ENCODE results near the gene CD80. TPM values are rescaled to one million over a fixed set of nuclear protein-coding genes. Genes with fewer than 3 reads are reported as not detected.
A peak's percentile ranks its signal among the peaks of the same experiment; 100 is the strongest.

CD80 gene
- total and polyA plus RNA-seq, 10 of the 15 experiments (the other 5 are each of a cell fraction or from before 2014, with no cell fraction given) = 41.4 to 137 (median 58.1) TPM

DNA sequence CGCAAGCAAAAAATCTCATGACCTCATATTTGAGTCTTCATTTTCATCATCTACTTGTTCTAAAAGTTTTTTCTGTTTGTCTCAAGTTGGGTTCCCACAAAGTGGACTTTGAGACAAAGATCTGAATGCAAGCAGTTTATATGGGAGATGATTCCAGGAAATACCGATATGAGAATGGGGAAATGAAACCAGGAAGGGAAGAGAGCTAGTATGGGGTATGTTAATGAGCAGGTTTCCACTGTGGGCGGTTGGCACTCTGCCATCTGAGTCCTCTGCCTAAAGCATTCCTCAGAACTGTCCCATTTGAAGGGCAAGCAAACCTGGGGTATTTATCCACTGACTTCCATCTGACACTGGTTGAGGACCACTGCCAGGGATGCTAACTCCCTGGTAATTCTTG lies 28.7 kb upstream of the CD80 start:
- H4K20me1 ChIP-seq (ENCODE audit: control insufficient read depth, insufficient read depth) = no peaks in the 10 kb centered on the region
- H3K27ac ChIP-seq (ENCODE audit: control insufficient read depth, insufficient read depth) = peak overlapping the region; percentile 20; the same call in 1 of the 2 replicates
- H3K4me3 ChIP-seq = no peak overlapping the region
- H3K36me3 ChIP-seq (ENCODE audit: control insufficient read depth in 2 of 2, insufficient read depth in 2 of 2, low read length in 1 of 2) = peaks cover 0 to 8% of the 10 kb centered on the region in 2 experiments
- no peak overlapping the region for H2AFZ ChIP-seq (ENCODE audit: control insufficient read depth, low read depth, low read length)
- in situ Hi-C loops (cut with MboI) = no loop called here
- 18% methylated on average over 3 of the region's 3 CpGs for WGBS (ENCODE audit: insufficient coverage, insufficient replicate concordance, low lambda C conversion rate, missing lambda C conversion rate)
- H3K4me2 ChIP-seq (ENCODE audit: control insufficient read depth, insufficient read depth) = peak overlapping the region; percentile 36
- ChIA-PET POLR2A (interaction anchor here (0.6 to 6.5 kb wide), 8 partner anchors 9 to 40 kb away, joined by 4 to 57 read pairs (median 11); partner anchors contain the start of genes ADPRH, CD80 and PLA1A), CTCF (interaction anchor here (0.9 to 3.1 kb wide), 5 partner anchors 8 to 93 kb away, joined by 3 to 17 read pairs (median 7); partner anchors contain the start of gene CD80), SMC1A (ENCODE audit: uncharacterized antibody, unreplicated experiment) (interaction anchor here (0.8 to 4.2 kb wide), 15 partner anchors 8 to 125 kb away, joined by 3 to 33 read pairs (median 5); partner anchors contain the start of genes ADPRH, CD80, PLA1A and TMEM39A), RAD21 (ENCODE audit: unreplicated experiment) (interaction anchor here (0.8 to 6.5 kb wide), 13 partner anchors 8 to 93 kb away, joined by 3 to 39 read pairs (median 5); partner anchors contain the start of gene CD80)
- no peaks in the 10 kb centered on the region; the same call in 1 of the 2 replicates for H3K79me2 ChIP-seq (ENCODE audit: control insufficient read depth, insufficient read depth, low read length)
- no peak overlapping the region for H3K9ac ChIP-seq (ENCODE audit: control insufficient read depth, insufficient read depth, low read length)
- no peak for DNase-seq (ENCODE audit: low read depth, low spot score)
- H3K4me1 ChIP-seq (ENCODE audit: control insufficient read depth, insufficient read depth, low read length) = peaks cover 19% of the 10 kb centered on the region
- BruUV-seq (replicated peaks) = TSS peak; percentile 33
- H3K27me3 ChIP-seq (replicated peaks in 1 of 2; ENCODE audit: control insufficient read depth in 2 of 2, insufficient read depth in 2 of 2, low read length in 1 of 2) = no peaks in the 10 kb centered on the region
- intact Hi-C loops (cut with micrococcal nuclease; ENCODE audit: unreplicated experiment) = no loop called here
- no peak for FAIRE-seq
- peaks cover 16% of the 10 kb centered on the region for H3K9me3 ChIP-seq (replicated peaks; ENCODE audit: control insufficient read depth, insufficient read depth, low read length)
- ATAC-seq = peak; percentile 67
- TF ChIP-seq ETV6 (conservative IDR thresholded peaks at IDR 0.05 in 1 of 2, IDR thresholded peaks at IDR 0.05 in 1 of 2; ENCODE audit: borderline replicate concordance in 1 of 2, low read depth in 1 of 2) (peak in 1 of 2 experiments; percentile 52; a peak in 1 of 4 replicates), IKZF2 (IDR thresholded peaks at IDR 0.05) (peak; percentile 93 to 95), CREB1 (IDR thresholded peaks at IDR 0.05; ENCODE audit: low read depth) (0 out of 2 replicates have a peak, but pooled peaks have one; percentile 48), SREBF2 (IDR thresholded peaks at IDR 0.05; ENCODE audit: low read length) (no peak), HDGF (IDR thresholded peaks at IDR 0.05) (0 out of 2 replicates have a peak, but pooled peaks have one; percentile 14), TCF7 (IDR thresholded peaks at IDR 0.05; ENCODE audit: borderline replicate concordance) (no peak), ATF7 (IDR thresholded peaks at IDR 0.05; ENCODE audit: low read depth) (peak; percentile 68), SMAD1 (IDR thresholded peaks at IDR 0.05; ENCODE audit: low read depth, partially characterized antibody) (peak; percentile 91), FOS (IDR thresholded peaks at IDR 0.05; ENCODE audit: borderline replicate concordance, extremely low read depth, insufficient read length) (no peak), SUZ12 (IDR thresholded peaks at IDR 0.05; ENCODE audit: unreplicated experiment) (no peak), ZSCAN29 (IDR thresholded peaks at IDR 0.05) (no peak), NFIC (IDR thresholded peaks at IDR 0.05; ENCODE audit: low read depth, low read length) (peak; percentile 48; the same call in 1 of the 2 replicates), EP300 (IDR thresholded peaks at IDR 0.05; ENCODE audit: borderline replicate concordance in 1 of 2, control insufficient read depth in 1 of 2, low read depth in 2 of 2, low read length in 2 of 2) (0 out of 4 replicates have a peak, but pooled peaks of 1 of the 2 experiments have one; percentile 45), FOXM1 (IDR thresholded peaks at IDR 0.05; ENCODE audit: low read depth, low read length) (peak; percentile 21; the same call in 1 of the 2 replicates), RUNX3 (IDR thresholded peaks at IDR 0.05; ENCODE audit: low read length) (peak; percentile 65)
- TF ChIP-seq, protein P1, sequence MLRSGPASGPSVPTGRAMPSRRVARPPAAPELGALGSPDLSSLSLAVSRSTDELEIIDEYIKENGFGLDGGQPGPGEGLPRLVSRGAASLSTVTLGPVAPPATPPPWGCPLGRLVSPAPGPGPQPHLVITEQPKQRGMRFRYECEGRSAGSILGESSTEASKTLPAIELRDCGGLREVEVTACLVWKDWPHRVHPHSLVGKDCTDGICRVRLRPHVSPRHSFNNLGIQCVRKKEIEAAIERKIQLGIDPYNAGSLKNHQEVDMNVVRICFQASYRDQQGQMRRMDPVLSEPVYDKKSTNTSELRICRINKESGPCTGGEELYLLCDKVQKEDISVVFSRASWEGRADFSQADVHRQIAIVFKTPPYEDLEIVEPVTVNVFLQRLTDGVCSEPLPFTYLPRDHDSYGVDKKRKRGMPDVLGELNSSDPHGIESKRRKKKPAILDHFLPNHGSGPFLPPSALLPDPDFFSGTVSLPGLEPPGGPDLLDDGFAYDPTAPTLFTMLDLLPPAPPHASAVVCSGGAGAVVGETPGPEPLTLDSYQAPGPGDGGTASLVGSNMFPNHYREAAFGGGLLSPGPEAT (IDR thresholded peaks at IDR 0.05; ENCODE audit: low read depth) = peak; percentile 80
- TF ChIP-seq, protein P2, sequence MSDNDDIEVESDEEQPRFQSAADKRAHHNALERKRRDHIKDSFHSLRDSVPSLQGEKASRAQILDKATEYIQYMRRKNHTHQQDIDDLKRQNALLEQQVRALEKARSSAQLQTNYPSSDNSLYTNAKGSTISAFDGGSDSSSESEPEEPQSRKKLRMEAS (IDR thresholded peaks at IDR 0.05; ENCODE audit: low read depth, low read length) = no peak
- TF ChIP-seq, protein P3, sequence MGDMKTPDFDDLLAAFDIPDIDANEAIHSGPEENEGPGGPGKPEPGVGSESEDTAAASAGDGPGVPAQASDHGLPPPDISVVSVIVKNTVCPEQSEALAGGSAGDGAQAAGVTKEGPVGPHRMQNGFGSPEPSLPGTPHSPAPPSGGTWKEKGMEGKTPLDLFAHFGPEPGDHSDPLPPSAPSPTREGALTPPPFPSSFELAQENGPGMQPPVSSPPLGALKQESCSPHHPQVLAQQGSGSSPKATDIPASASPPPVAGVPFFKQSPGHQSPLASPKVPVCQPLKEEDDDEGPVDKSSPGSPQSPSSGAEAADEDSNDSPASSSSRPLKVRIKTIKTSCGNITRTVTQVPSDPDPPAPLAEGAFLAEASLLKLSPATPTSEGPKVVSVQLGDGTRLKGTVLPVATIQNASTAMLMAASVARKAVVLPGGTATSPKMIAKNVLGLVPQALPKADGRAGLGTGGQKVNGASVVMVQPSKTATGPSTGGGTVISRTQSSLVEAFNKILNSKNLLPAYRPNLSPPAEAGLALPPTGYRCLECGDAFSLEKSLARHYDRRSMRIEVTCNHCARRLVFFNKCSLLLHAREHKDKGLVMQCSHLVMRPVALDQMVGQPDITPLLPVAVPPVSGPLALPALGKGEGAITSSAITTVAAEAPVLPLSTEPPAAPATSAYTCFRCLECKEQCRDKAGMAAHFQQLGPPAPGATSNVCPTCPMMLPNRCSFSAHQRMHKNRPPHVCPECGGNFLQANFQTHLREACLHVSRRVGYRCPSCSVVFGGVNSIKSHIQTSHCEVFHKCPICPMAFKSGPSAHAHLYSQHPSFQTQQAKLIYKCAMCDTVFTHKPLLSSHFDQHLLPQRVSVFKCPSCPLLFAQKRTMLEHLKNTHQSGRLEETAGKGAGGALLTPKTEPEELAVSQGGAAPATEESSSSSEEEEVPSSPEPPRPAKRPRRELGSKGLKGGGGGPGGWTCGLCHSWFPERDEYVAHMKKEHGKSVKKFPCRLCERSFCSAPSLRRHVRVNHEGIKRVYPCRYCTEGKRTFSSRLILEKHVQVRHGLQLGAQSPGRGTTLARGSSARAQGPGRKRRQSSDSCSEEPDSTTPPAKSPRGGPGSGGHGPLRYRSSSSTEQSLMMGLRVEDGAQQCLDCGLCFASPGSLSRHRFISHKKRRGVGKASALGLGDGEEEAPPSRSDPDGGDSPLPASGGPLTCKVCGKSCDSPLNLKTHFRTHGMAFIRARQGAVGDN (IDR thresholded peaks at IDR 0.05) = no peak
